ENCODE data around the gene EEF1AKMT4. TPM values are rescaled to one million over a fixed set of nuclear protein-coding genes. Genes with fewer than 3 reads are reported as not detected.

EEF1AKMT4 gene
- total and polyA plus RNA-seq, 4 donors: 2.1 to 13.9 (median 10.8) TPM

DNA sequence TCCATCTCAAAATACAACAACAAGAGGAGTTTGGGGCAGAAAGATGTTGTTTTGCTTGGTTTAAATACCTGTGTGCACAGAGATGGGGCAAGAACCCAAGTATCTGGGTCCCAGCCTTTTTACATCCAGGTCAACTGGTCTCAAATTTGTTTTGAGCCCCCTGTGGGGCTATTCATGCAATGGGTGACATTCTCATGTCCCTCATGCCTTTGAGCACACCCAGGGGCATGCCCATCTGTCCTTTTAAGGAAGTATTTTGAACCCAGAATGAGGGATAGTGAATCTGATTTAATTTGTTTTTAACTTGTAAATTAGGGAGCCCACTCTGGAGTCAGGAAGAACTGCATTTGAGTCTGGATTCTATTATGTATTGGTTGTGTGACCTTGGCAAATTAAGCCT is 48.6 kb upstream of the EEF1AKMT4 start:
- H3K9ac ChIP-seq (ENCODE audit: low read depth in 1 of 2, low read length in 2 of 2): no peak overlapping the region
- no peak for DNase-seq (ENCODE audit: low spot score)
- H3K4me1 ChIP-seq (ENCODE audit: control insufficient read depth in 4 of 4, insufficient read depth in 4 of 4, low read length in 3 of 4): no peaks in the 10 kb centered on the region
- TF ChIP-seq, protein P1, sequence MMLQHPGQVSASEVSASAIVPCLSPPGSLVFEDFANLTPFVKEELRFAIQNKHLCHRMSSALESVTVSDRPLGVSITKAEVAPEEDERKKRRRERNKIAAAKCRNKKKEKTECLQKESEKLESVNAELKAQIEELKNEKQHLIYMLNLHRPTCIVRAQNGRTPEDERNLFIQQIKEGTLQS (IDR thresholded peaks at IDR 0.05): no peak
- no peak for TF ChIP-seq HNF4A (conservative IDR thresholded peaks at IDR 0.05)
- no peak for TF ChIP-seq EGR1 (IDR thresholded peaks at IDR 0.05; ENCODE audit: low read depth in 2 of 2)
- TF ChIP-seq, protein P2, sequence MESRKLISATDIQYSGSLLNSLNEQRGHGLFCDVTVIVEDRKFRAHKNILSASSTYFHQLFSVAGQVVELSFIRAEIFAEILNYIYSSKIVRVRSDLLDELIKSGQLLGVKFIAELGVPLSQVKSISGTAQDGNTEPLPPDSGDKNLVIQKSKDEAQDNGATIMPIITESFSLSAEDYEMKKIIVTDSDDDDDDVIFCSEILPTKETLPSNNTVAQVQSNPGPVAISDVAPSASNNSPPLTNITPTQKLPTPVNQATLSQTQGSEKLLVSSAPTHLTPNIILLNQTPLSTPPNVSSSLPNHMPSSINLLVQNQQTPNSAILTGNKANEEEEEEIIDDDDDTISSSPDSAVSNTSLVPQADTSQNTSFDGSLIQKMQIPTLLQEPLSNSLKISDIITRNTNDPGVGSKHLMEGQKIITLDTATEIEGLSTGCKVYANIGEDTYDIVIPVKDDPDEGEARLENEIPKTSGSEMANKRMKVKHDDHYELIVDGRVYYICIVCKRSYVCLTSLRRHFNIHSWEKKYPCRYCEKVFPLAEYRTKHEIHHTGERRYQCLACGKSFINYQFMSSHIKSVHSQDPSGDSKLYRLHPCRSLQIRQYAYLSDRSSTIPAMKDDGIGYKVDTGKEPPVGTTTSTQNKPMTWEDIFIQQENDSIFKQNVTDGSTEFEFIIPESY (IDR thresholded peaks at IDR 0.05): no peak
- no peak for TF ChIP-seq NR2F2 (IDR thresholded peaks at IDR 0.05)
- no peak for TF ChIP-seq RAD21 (IDR thresholded peaks at IDR 0.05)
- TF ChIP-seq, protein P3, sequence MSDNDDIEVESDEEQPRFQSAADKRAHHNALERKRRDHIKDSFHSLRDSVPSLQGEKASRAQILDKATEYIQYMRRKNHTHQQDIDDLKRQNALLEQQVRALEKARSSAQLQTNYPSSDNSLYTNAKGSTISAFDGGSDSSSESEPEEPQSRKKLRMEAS (IDR thresholded peaks at IDR 0.05): no peak
- no peak for TF ChIP-seq JUND (IDR thresholded peaks at IDR 0.05)
- no peak for TF ChIP-seq HNF4G (IDR thresholded peaks at IDR 0.05)
- no peak for TF ChIP-seq FOXA1 (IDR thresholded peaks at IDR 0.05)
- TF ChIP-seq SP1 (IDR thresholded peaks at IDR 0.05): no peak
- TF ChIP-seq RXRA (IDR thresholded peaks at IDR 0.05): no peak
- no peak for TF ChIP-seq TAF1 (conservative IDR thresholded peaks at IDR 0.05)
- TF ChIP-seq GABPA (IDR thresholded peaks at IDR 0.05 in 1 of 2, conservative IDR thresholded peaks at IDR 0.05 in 1 of 2): no peak
- TF ChIP-seq YY1 (IDR thresholded peaks at IDR 0.05): no peak
- no peak overlapping the region for H3K4me3 ChIP-seq (ENCODE audit: low read depth in 1 of 3, low read length in 3 of 3)
- H3K9me3 ChIP-seq (ENCODE audit: control insufficient read depth in 4 of 4, low read length in 3 of 4): no peaks in the 10 kb centered on the region
- H3K27ac ChIP-seq (ENCODE audit: low read depth in 1 of 2, low read length in 2 of 2): no peak overlapping the region
- H3K27me3 ChIP-seq (ENCODE audit: control insufficient read depth in 4 of 4, insufficient read depth in 4 of 4, low read length in 3 of 4): no peaks in the 10 kb centered on the region
- peaks cover 0 to 3% (median 0%) of the 10 kb centered on the region in 4 donors for H3K36me3 ChIP-seq (ENCODE audit: control insufficient read depth in 4 of 4, insufficient read depth in 3 of 4, low read depth in 1 of 4, low read length in 3 of 4)

DNA sequence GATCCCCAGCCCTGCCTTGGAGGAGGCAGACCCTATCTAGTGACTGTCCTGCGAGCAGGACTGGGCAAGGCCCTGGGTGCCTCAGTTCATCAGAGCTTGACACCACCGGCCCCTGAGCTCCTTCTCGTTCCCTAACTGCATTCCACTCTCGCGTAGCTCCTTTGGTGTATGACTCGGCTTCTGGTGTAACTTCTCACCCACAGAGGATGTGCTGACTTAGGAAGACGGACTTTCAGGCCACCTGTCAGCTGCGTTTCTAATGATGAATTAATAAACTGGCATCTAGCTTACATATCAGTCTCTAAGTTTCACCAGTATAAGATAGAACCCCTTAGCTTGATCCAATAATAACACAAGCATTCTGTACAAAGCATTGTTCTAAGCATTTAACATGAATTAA is 45.9 kb upstream of the EEF1AKMT4 start:
- Histone ChIP-seq H3K27ac (ENCODE audit: low read depth in 1 of 2, low read length in 2 of 2) (no peak overlapping the region), H3K9me3 (ENCODE audit: control insufficient read depth in 4 of 4, low read length in 3 of 4) (no peaks in the 10 kb centered on the region), H3K27me3 (ENCODE audit: control insufficient read depth in 4 of 4, insufficient read depth in 4 of 4, low read length in 3 of 4) (no peaks in the 10 kb centered on the region), H3K9ac (ENCODE audit: low read depth in 1 of 2, low read length in 2 of 2) (no peak overlapping the region), H3K36me3 (ENCODE audit: control insufficient read depth in 4 of 4, insufficient read depth in 3 of 4, low read depth in 1 of 4, low read length in 3 of 4) (no peaks in the 10 kb centered on the region), H3K4me3 (ENCODE audit: low read depth in 1 of 3, low read length in 3 of 3) (no peak overlapping the region), H3K4me1 (ENCODE audit: control insufficient read depth in 4 of 4, insufficient read depth in 4 of 4, low read length in 3 of 4) (no peaks in the 10 kb centered on the region)
- TF ChIP-seq RAD21 (IDR thresholded peaks at IDR 0.05): no peak
- no peak for TF ChIP-seq JUND (IDR thresholded peaks at IDR 0.05)
- no peak for TF ChIP-seq EGR1 (IDR thresholded peaks at IDR 0.05; ENCODE audit: low read depth in 2 of 2)
- no peak for TF ChIP-seq YY1 (IDR thresholded peaks at IDR 0.05)
- no peak for TF ChIP-seq TAF1 (conservative IDR thresholded peaks at IDR 0.05)
- TF ChIP-seq HNF4G (IDR thresholded peaks at IDR 0.05): no peak
- no peak for TF ChIP-seq HNF4A (conservative IDR thresholded peaks at IDR 0.05)
- no peak for TF ChIP-seq NR2F2 (IDR thresholded peaks at IDR 0.05)
- TF ChIP-seq, protein P1 (IDR thresholded peaks at IDR 0.05): no peak
- DNase-seq (ENCODE audit: low spot score): no peak
- WGBS: 87% methylated on average over 8 of the region's 8 CpGs

DNA sequence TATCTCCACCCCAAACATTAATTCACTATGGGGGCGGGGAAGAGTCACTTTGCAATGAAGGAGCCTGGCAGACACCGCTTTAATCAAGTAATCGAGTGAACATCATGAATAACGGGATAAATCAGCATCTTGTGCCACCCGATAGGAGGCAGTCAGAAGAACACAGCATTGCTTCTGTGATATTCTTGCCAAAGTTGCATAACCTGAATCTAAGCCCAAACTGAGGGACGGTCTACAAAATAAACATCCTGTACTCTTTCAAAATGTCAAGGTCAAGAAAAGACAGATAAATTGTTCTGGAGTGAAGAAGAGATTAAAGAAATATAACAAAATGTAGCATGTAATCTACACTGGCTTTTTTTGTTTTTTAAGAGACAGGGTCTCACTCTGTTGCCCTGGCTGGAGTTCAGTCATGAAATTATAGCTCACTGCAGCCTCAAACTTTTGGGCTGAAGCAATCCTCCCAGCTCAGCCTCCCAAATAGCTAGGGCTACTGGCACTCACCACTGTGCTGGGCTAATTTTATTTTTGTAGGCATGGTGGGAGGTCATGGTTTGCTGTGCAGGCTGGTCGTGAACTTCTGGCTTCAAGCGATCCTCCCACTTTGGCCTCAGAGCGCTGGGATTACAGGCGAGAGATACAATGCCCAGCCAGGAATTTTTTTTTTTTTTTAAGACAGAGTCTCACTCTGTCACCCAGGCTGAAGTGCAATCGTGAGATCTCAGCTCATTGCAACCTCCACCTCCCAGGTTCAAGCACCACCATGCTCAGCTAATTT is 40.1 kb upstream of the EEF1AKMT4 start:
- H3K4me1 ChIP-seq (ENCODE audit: control insufficient read depth in 4 of 4, insufficient read depth in 4 of 4, low read length in 3 of 4): no peaks in the 10 kb centered on the region
- no peaks in the 10 kb centered on the region for H3K27me3 ChIP-seq (ENCODE audit: control insufficient read depth in 4 of 4, insufficient read depth in 4 of 4, low read length in 3 of 4)
- WGBS: 59% methylated on average over 11 of the region's 11 CpGs
- H3K36me3 ChIP-seq (ENCODE audit: control insufficient read depth in 4 of 4, insufficient read depth in 3 of 4, low read depth in 1 of 4, low read length in 3 of 4): no peaks in the 10 kb centered on the region
- DNase-seq (ENCODE audit: low spot score): no peak
- H3K4me3 ChIP-seq (ENCODE audit: low read depth in 1 of 3, low read length in 3 of 3): no peak overlapping the region
- H3K9me3 ChIP-seq (ENCODE audit: control insufficient read depth in 4 of 4, low read length in 3 of 4): no peaks in the 10 kb centered on the region
- H3K27ac ChIP-seq (ENCODE audit: low read depth in 1 of 2, low read length in 2 of 2): no peak overlapping the region
- no peak overlapping the region for H3K9ac ChIP-seq (ENCODE audit: low read depth in 1 of 2, low read length in 2 of 2)
- TF ChIP-seq, protein P2 (IDR thresholded peaks at IDR 0.05): no peak
- TF ChIP-seq, protein P3 (IDR thresholded peaks at IDR 0.05): no peak
- TF ChIP-seq HNF4A (conservative IDR thresholded peaks at IDR 0.05) (no peak), EGR1 (IDR thresholded peaks at IDR 0.05; ENCODE audit: low read depth in 2 of 2) (no peak), NR2F2 (IDR thresholded peaks at IDR 0.05) (peak; percentile 82), FOXA1 (IDR thresholded peaks at IDR 0.05) (no peak), HNF4G (IDR thresholded peaks at IDR 0.05) (no peak)
- TF ChIP-seq, protein P4, sequence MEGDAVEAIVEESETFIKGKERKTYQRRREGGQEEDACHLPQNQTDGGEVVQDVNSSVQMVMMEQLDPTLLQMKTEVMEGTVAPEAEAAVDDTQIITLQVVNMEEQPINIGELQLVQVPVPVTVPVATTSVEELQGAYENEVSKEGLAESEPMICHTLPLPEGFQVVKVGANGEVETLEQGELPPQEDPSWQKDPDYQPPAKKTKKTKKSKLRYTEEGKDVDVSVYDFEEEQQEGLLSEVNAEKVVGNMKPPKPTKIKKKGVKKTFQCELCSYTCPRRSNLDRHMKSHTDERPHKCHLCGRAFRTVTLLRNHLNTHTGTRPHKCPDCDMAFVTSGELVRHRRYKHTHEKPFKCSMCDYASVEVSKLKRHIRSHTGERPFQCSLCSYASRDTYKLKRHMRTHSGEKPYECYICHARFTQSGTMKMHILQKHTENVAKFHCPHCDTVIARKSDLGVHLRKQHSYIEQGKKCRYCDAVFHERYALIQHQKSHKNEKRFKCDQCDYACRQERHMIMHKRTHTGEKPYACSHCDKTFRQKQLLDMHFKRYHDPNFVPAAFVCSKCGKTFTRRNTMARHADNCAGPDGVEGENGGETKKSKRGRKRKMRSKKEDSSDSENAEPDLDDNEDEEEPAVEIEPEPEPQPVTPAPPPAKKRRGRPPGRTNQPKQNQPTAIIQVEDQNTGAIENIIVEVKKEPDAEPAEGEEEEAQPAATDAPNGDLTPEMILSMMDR (IDR thresholded peaks at IDR 0.05; ENCODE audit: low read depth, low read length, missing input control): no peak
